SK-N-MC (cell line): Measurements from ENCODE around the gene LINC00632.

Experiments used
- EZH2 ChIP-seq: fragments of 200-600 bp; sonication (generic); IDR thresholded peaks from one replicate; pipeline ENCODE4 v1.6.1; 2017; ENCODE audit warnings: antibody characterized with exemption
- POLR2AphosphoS5 ChIP-seq: IDR thresholded peaks from 2 replicates; pipeline ENCODE4 v1.6.1; 2012; ENCODE audit warnings: mild to moderate bottlenecking, low read depth, low read length, borderline replicate concordance

- no peak for TF ChIP-seq POLR2AphosphoS5
- TF ChIP-seq EZH2: no peak
These were observed 15.9 kb downstream of the LINC00632 start for GRCh38 chrX:140725500-140725899.
